Hepatocyte (in vitro differentiated cells): ENCODE data around the gene KIAA1671.

Experiments
- CTCF ChIP-seq: fragments of 200-600 bp; sonication (generic); IDR thresholded peaks from 2 replicates; pipeline ENCODE4 v1.5.1; 2016; ENCODE audit warnings: antibody characterized with exemption, mild to moderate bottlenecking; ENCODE audit not compliant: poor library complexity
- EZH2 ChIP-seq: fragments of 200-600 bp; sonication (generic); IDR thresholded peaks from 2 replicates; pipeline ENCODE4 v1.6.1; 2016; ENCODE audit warnings: antibody characterized with exemption, mild to moderate bottlenecking, borderline replicate concordance
- EZH2phosphoT487 ChIP-seq: fragments of 200-600 bp; sonication (generic); IDR thresholded peaks from one replicate; pipeline ENCODE4 v1.6.1; 2018; ENCODE audit warnings: antibody characterized with exemption, mild to moderate bottlenecking, low read depth, moderate library complexity; ENCODE audit not compliant: unreplicated experiment, severe bottlenecking

GRCh38 chr22:25061605-25062376 is 109.3 kb downstream of the KIAA1671 start:
- TF ChIP-seq CTCF (no peak), EZH2 (no peak), EZH2phosphoT487 (no peak)
